NCI-H748 (cell line): Measurements from ENCODE around the gene PTDSS2.

Source experiments
- DNase-seq: peaks from one replicate; lab custom pipeline; 2025; ENCODE audit not compliant: unreplicated experiment; lab: John Stamatoyannopoulos, UW

Gene PTDSS2

GRCh38 chr11:528166-528814, 78.2 kb downstream of the PTDSS2 start:
- DNase-seq = no peak

GRCh38 chr11:528815-529727, 79.0 kb downstream of the PTDSS2 start:
- DNase-seq = no peak

- DNase-seq = no peak
Measured at GRCh38 chr11:529728-530411, 79.8 kb downstream of the PTDSS2 start.

GRCh38 chr11:530960-531831, 81.1 kb downstream of the PTDSS2 start:
- no peak for DNase-seq

GRCh38 chr11:531919-532526, 81.9 kb downstream of the PTDSS2 start:
- DNase-seq = no peak

GRCh38 chr11:532527-532985, 82.5 kb downstream of the PTDSS2 start:
- DNase-seq = no peak

- DNase-seq = no peak
Measured at GRCh38 chr11:532986-533585, 83.0 kb downstream of the PTDSS2 start.

- no peak for DNase-seq
Measured at GRCh38 chr11:533586-534395, 83.7 kb downstream of the PTDSS2 start.

- peak; percentile 52 for DNase-seq
Measured at GRCh38 chr11:534396-535209, 84.5 kb downstream of the PTDSS2 start.

GRCh38 chr11:535210-535518, 85.1 kb downstream of the PTDSS2 start:
- DNase-seq = no peak

GRCh38 chr11:535519-536454, 85.7 kb downstream of the PTDSS2 start, which contains the start of gene HRAS:
TSS of gene HRAS (minus strand) at chr11:535576.
- peak; percentile 95 for DNase-seq

GRCh38 chr11:536841-537621, 87.0 kb downstream of the PTDSS2 start, which contains the start of gene LRRC56:
TSS of gene LRRC56 (plus strand) at chr11:537527. CDS start at chr11:540685, 3,158 bp downstream.
- DNase-seq = peak; percentile 94

- no peak for DNase-seq
Measured at GRCh38 chr11:537622-538430, 87.7 kb downstream of the PTDSS2 start.

GRCh38 chr11:538431-539051, 88.5 kb downstream of the PTDSS2 start:
- DNase-seq = no peak

- no peak for DNase-seq
Measured at GRCh38 chr11:539971-540481, 89.9 kb downstream of the PTDSS2 start.
